Progenitor cell of endocrine pancreas (in vitro differentiated cells): ENCODE results near the gene SAMD11. TPM values are rescaled to one million over a fixed set of nuclear protein-coding genes. Genes with fewer than 3 reads are reported as not detected.

Source experiments
- DNase-seq: peaks from one replicate; pipeline ENCODE4 v3.0.0; 2021; ENCODE audit warnings: low spot score; ENCODE audit not compliant: unreplicated experiment
- H3K27ac Mint-ChIP-seq: 2 replicates; pipeline ENCODE4 v1.8.0; 2021; ENCODE audit warnings: mild to moderate bottlenecking, moderate library complexity, mixed read lengths
- H3K27me3 Mint-ChIP-seq: 2 replicates; pipeline ENCODE4 v1.8.0; 2021; ENCODE audit warnings: mixed read lengths
- H3K36me3 Mint-ChIP-seq: 2 replicates; pipeline ENCODE4 v1.8.0; 2022; ENCODE audit warnings: mixed read lengths; ENCODE audit not compliant: insufficient read depth
- H3K4me1 Mint-ChIP-seq: 2 replicates; pipeline ENCODE4 v1.8.0; 2021; ENCODE audit warnings: low read depth, mixed read lengths
- H3K4me3 Mint-ChIP-seq: 2 replicates; pipeline ENCODE4 v1.8.0; 2021; ENCODE audit warnings: low read depth, mild to moderate bottlenecking, moderate library complexity, mixed read lengths
- H3K9me3 Mint-ChIP-seq: 2 replicates; pipeline ENCODE4 v1.8.0; 2021; ENCODE audit warnings: low read depth, mixed read lengths
- CTCF ChIP-seq: fragments of 200-600 bp; sonication (generic); IDR thresholded peaks from one replicate; pipeline ENCODE4 v1.5.0; 2021; ENCODE audit warnings: antibody characterized with exemption, mild to moderate bottlenecking; ENCODE audit not compliant: unreplicated experiment
- total RNA-seq: library from RNA; stranded (reverse); gene quantifications from 2 replicates; pipeline ENCODE4 v1.2.1, GENCODE V29; 2021

Gene SAMD11
- total RNA-seq, 1 donor from 2014 or later, result 42.9 TPM

- Mint-ChIP-seq H3K9me3 (peaks cover 3% of the 10 kb centered on the region), H3K36me3 (peaks cover 2% of the 10 kb centered on the region), H3K27ac (no peak overlapping the region), H3K4me3 (no peak overlapping the region), H3K27me3 (peaks cover 29% of the 10 kb centered on the region), H3K4me1 (peaks cover 2% of the 10 kb centered on the region)
- no peak for DNase-seq
- no peak for TF ChIP-seq CTCF
Observed at GRCh38 chr1:978835-979743, 55.4 kb downstream of the SAMD11 start.

- Mint-ChIP-seq H3K4me3 (no peak overlapping the region), H3K4me1 (peaks cover 2% of the 10 kb centered on the region), H3K9me3 (peaks cover 3% of the 10 kb centered on the region), H3K36me3 (peaks cover 2% of the 10 kb centered on the region), H3K27me3 (peaks cover 28% of the 10 kb centered on the region), H3K27ac (no peak overlapping the region)
- TF ChIP-seq CTCF, result no peak
- DNase-seq, result no peak
Observed at GRCh38 chr1:979744-980072, 56.0 kb downstream of the SAMD11 start.

- Mint-ChIP-seq H3K36me3 (peaks cover 2% of the 10 kb centered on the region), H3K4me1 (peaks cover 2% of the 10 kb centered on the region), H3K27ac (no peak overlapping the region), H3K4me3 (no peak overlapping the region), H3K9me3 (peaks cover 3% of the 10 kb centered on the region), H3K27me3 (peaks cover 28% of the 10 kb centered on the region)
- no peak for TF ChIP-seq CTCF
- no peak for DNase-seq
Observed at GRCh38 chr1:980137-980571, 56.4 kb downstream of the SAMD11 start.

GRCh38 chr1:980602-981395, 57.1 kb downstream of the SAMD11 start:
- Mint-ChIP-seq H3K9me3 (peaks cover 3% of the 10 kb centered on the region), H3K27me3 (peaks cover 31% of the 10 kb centered on the region), H3K4me3 (no peak overlapping the region), H3K27ac (no peak overlapping the region), H3K36me3 (peaks cover 2% of the 10 kb centered on the region), H3K4me1 (peaks cover under 1% of the 10 kb centered on the region)
- DNase-seq, result no peak
- TF ChIP-seq CTCF, result no peak

GRCh38 chr1:981491-981954, 57.8 kb downstream of the SAMD11 start:
- Mint-ChIP-seq H3K9me3 (peaks cover 3% of the 10 kb centered on the region), H3K4me3 (no peak overlapping the region), H3K27me3 (peaks cover 36% of the 10 kb centered on the region), H3K27ac (no peak overlapping the region), H3K36me3 (peaks cover 2% of the 10 kb centered on the region), H3K4me1 (no peaks in the 10 kb centered on the region)
- TF ChIP-seq CTCF, result no peak
- DNase-seq, result no peak
